Peyer's patch (tissue), 4 donors: Measurements from ENCODE around the gene HHIPL1.

Experiments
- CTCF ChIP-seq, 6 experiments: fragments of 450-650 bp in 4 of 6; fragments of 200-600 bp in 2 of 6; sonication (generic) in 1 of 6; IDR thresholded peaks; one replicate each; pipeline ENCODE4 v1.5.1; 2017 to 2019; ENCODE audit warnings: antibody characterized with exemption in 6 of 6, mild to moderate bottlenecking in 3 of 6, moderate library complexity in 1 of 6
- POLR2A ChIP-seq, 2 donors: fragments of 450-650 bp; IDR thresholded peaks; one replicate each; pipeline ENCODE4 v1.5.1; 2017; ENCODE audit warnings: antibody characterized with exemption in 2 of 2, mild to moderate bottlenecking in 2 of 2, moderate library complexity in 2 of 2

GRCh38 chr14:99633141-99633540 is 11.8 kb upstream of the HHIPL1 start:
- TF ChIP-seq CTCF (IDR thresholded peaks at IDR 0.05): no peak
- no peak for TF ChIP-seq POLR2A (IDR thresholded peaks at IDR 0.05)
